ENCODE measurements around the gene KTN1. TPM values are rescaled to one million over a fixed set of nuclear protein-coding genes. Genes with fewer than 3 reads are reported as not detected.

The KTN1 gene
- total RNA-seq, 2 experiments from 2014 or later: 107 to 113 TPM

DNA sequence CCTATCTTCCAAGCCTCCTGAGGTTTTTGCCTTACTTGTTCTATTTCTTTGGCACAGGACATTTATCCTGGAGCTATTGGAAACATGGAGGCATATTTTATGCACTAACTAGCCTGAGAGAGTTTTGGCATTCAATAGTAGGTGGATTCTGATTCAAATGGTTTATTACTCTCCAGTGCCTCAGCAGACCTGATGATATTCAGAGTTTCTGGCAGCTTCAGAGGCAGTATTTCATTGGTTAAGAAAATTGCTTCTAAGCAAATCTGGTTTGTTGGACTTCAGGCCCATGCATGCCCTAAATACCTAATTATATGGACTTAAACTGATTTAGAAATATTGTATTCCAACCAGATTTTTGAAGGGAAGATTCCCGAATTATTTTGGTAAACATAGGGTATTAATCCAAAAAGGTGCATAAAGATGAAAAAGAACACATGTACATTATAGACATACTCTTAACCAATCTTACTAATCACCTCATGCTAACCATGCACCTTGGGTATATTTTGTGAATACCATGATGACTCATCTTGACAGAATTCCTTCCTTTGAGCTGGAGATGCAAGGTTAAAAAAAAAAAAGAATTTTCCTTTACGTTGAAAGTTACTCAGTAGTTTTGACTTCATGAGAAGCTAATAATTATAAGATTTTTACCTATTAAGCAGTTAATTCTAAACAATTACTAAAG lies 44.3 kb upstream of the KTN1 start:
- ChIA-PET POLR2A (interaction anchor here (0.8 kb wide), 1 partner anchor 20 kb away, joined by 3 read pairs; no protein-coding TSS in a partner anchor), CTCF (no interaction called here)
- TF ChIP-seq, protein P1, sequence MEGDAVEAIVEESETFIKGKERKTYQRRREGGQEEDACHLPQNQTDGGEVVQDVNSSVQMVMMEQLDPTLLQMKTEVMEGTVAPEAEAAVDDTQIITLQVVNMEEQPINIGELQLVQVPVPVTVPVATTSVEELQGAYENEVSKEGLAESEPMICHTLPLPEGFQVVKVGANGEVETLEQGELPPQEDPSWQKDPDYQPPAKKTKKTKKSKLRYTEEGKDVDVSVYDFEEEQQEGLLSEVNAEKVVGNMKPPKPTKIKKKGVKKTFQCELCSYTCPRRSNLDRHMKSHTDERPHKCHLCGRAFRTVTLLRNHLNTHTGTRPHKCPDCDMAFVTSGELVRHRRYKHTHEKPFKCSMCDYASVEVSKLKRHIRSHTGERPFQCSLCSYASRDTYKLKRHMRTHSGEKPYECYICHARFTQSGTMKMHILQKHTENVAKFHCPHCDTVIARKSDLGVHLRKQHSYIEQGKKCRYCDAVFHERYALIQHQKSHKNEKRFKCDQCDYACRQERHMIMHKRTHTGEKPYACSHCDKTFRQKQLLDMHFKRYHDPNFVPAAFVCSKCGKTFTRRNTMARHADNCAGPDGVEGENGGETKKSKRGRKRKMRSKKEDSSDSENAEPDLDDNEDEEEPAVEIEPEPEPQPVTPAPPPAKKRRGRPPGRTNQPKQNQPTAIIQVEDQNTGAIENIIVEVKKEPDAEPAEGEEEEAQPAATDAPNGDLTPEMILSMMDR (IDR thresholded peaks at IDR 0.05): no peak
- peaks cover 2% of the 10 kb centered on the region for H3K36me3 Mint-ChIP-seq (ENCODE audit: low read depth)
- H3K4me3 Mint-ChIP-seq: no peak overlapping the region
- DNase-seq: no peak
- H3K9me3 Mint-ChIP-seq: peaks cover 8% of the 10 kb centered on the region
- intact Hi-C loops (cut with micrococcal nuclease): no loop called here
- no peaks in the 10 kb centered on the region for H3K27me3 Mint-ChIP-seq
- no peak overlapping the region for H3K27ac Mint-ChIP-seq
- no peak for ATAC-seq
- H3K4me1 Mint-ChIP-seq (ENCODE audit: low read depth): peaks cover 1% of the 10 kb centered on the region

DNA sequence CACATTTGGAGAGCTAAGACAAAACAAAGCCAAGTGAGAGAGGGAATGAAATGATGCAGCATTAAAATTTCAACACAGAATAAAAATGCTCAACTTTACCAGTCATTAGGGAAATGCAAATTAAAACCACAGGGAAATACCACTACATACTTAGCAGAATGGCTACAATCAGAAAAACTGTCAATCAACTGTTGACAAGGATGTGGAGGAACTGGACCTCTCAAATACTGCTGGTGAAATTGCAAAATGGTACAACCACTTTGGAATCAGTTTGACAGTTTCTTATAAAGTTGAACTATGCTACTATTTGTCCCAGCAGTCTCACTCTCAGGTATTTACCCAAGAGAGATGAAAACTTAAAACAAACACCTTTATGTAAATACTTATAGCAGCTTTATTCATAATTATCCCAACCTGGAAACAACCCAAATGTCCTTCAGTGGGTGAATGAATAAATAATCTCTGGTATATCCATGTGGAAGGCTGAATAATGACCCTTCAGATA lies 43.8 kb upstream of the KTN1 start:
- ChIA-PET CTCF (no interaction called here), POLR2A (interaction anchor here (0.7 to 0.8 kb wide), 2 partner anchors 20 to 77 kb away, joined by 3 read pairs; no protein-coding TSS in a partner anchor)
- H3K27ac Mint-ChIP-seq: no peak overlapping the region
- H3K9me3 Mint-ChIP-seq: peaks cover 8% of the 10 kb centered on the region
- peaks cover 2% of the 10 kb centered on the region for H3K36me3 Mint-ChIP-seq (ENCODE audit: low read depth)
- ATAC-seq (no peak), DNase-seq (no peak)
- peaks cover 1% of the 10 kb centered on the region for H3K4me1 Mint-ChIP-seq (ENCODE audit: low read depth)
- no peak overlapping the region for H3K4me3 Mint-ChIP-seq
- TF ChIP-seq, protein P1 (IDR thresholded peaks at IDR 0.05): no peak
- intact Hi-C loops (cut with micrococcal nuclease): no loop called here
- no peaks in the 10 kb centered on the region for H3K27me3 Mint-ChIP-seq

DNA sequence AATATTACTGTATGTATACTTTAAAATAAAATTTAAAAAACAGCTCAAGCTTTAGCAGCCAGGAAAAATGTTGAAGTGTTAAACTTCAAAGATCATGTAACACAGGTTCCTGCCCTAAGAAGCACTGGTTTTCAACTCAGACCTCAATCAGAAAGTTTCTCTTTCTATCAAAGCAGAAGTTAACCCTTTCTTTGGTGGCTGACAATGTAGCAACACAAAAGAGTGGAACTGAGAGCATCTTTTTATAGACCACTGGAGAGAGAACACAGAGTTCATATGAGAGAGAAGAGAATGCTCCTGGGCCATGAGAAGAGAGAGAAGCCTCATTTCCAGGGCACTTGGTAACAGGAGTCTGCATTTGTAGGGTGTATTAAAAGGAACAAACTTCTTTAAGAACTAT lies 42.2 kb upstream of the KTN1 start:
- intact Hi-C loops (cut with micrococcal nuclease): no loop called here
- H3K27me3 Mint-ChIP-seq: no peaks in the 10 kb centered on the region
- ATAC-seq (no peak), DNase-seq (no peak)
- CTCF ChIA-PET: no interaction called here
- POLR2A ChIA-PET: no interaction called here
- no peak overlapping the region for H3K4me3 Mint-ChIP-seq
- peaks cover 1% of the 10 kb centered on the region for H3K4me1 Mint-ChIP-seq (ENCODE audit: low read depth)
- TF ChIP-seq, protein P1 (IDR thresholded peaks at IDR 0.05): no peak
- H3K9me3 Mint-ChIP-seq: peaks cover 8% of the 10 kb centered on the region
- H3K36me3 Mint-ChIP-seq (ENCODE audit: low read depth): peaks cover 2% of the 10 kb centered on the region
- no peak overlapping the region for H3K27ac Mint-ChIP-seq

DNA sequence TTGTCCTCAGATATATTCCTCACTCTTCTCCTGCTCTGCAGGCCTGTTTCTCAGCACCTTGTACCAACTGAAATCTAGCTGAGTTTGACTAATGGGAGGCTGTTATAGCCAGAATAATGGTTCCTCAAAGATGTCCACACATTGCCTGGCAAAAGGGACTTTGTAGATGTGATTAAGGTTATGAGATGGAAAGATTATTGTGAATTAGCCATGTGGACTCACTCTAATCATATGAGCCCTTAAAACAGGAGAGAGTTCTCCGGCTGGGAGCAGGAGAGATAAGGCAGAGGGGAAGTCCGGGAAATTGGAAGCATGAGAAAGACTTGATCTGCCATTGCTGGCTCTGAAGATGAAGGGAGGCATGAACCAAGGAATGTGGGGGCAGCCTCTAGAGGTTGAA lies 40.0 kb upstream of the KTN1 start:
- DNase-seq (no peak), ATAC-seq (no peak)
- H3K27me3 Mint-ChIP-seq: no peaks in the 10 kb centered on the region
- POLR2A ChIA-PET: no interaction called here
- peaks cover 2% of the 10 kb centered on the region for H3K36me3 Mint-ChIP-seq (ENCODE audit: low read depth)
- H3K4me3 Mint-ChIP-seq: no peak overlapping the region
- H3K27ac Mint-ChIP-seq: no peak overlapping the region
- H3K9me3 Mint-ChIP-seq: peaks cover 8% of the 10 kb centered on the region
- TF ChIP-seq, protein P1 (IDR thresholded peaks at IDR 0.05): no peak
- CTCF ChIA-PET: no interaction called here
- intact Hi-C loops (cut with micrococcal nuclease): no loop called here
- peaks cover 1% of the 10 kb centered on the region for H3K4me1 Mint-ChIP-seq (ENCODE audit: low read depth)
